Measurements from ENCODE around the gene ZKSCAN5.

DNA sequence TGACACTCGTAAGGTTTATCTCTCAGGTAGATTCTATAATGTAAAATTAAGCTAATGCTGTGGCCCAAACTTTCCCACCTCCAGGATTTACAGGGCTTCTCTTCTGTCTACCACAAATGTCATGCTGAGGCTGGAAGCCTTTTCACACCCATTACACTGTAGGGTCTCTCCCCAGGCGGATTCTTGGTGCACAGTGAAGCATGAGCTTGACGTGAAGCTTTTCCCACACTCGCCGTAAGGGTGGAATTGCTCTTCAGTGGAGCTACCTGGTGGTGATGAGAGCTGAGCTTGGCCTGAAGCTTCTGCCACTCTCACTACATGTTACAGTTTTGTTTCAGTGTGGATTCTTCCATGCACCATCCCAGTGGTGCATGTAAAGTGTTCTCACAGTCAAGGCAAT, 36.1 kb downstream of the ZKSCAN5 start:
- TF ChIP-seq, protein P1, sequence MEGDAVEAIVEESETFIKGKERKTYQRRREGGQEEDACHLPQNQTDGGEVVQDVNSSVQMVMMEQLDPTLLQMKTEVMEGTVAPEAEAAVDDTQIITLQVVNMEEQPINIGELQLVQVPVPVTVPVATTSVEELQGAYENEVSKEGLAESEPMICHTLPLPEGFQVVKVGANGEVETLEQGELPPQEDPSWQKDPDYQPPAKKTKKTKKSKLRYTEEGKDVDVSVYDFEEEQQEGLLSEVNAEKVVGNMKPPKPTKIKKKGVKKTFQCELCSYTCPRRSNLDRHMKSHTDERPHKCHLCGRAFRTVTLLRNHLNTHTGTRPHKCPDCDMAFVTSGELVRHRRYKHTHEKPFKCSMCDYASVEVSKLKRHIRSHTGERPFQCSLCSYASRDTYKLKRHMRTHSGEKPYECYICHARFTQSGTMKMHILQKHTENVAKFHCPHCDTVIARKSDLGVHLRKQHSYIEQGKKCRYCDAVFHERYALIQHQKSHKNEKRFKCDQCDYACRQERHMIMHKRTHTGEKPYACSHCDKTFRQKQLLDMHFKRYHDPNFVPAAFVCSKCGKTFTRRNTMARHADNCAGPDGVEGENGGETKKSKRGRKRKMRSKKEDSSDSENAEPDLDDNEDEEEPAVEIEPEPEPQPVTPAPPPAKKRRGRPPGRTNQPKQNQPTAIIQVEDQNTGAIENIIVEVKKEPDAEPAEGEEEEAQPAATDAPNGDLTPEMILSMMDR (conservative IDR thresholded peaks at IDR 0.05; ENCODE audit: low read length): no peak
- no peak for TF ChIP-seq EZH2phosphoT487 (IDR thresholded peaks at IDR 0.05; ENCODE audit: borderline replicate concordance)
